Cardiac septum (tissue), 1 donor: ENCODE data around the gene NANOS1. TPM values are rescaled to one million over a fixed set of nuclear protein-coding genes. Genes with fewer than 3 reads are reported as not detected.
A peak's percentile ranks its signal among the peaks of the same experiment; 100 is the strongest.

Experiments
- DNase-seq: peaks from one replicate; pipeline ENCODE4 v3.0.0-alpha.2; 2020; ENCODE audit warnings: low spot score
- intact Hi-C: fragments of 100-400 bp; cut with DNase I; formaldehyde crosslinking; loops from one replicate; pipeline ENCODE4 v1.14.0; 2022
- total RNA-seq: library from RNA; stranded (reverse); fragmentation: NEBNext Ultra II Directional; extraction: Animal tissue kit (Norgen Biotek cat#: 25700); gene quantifications from one replicate; pipeline ENCODE4 v1.2.1, GENCODE V29; 2021
- donor health status: DM: no; HTN: no; CAD: no.

Gene NANOS1
- total RNA-seq, 1 donor from 2014 or later: 10.3 TPM

GRCh38 chr10:119045561-119045960, 16.0 kb downstream of the NANOS1 start:
- intact Hi-C loops: no loop called here
- DNase-seq: no peak

DNA sequence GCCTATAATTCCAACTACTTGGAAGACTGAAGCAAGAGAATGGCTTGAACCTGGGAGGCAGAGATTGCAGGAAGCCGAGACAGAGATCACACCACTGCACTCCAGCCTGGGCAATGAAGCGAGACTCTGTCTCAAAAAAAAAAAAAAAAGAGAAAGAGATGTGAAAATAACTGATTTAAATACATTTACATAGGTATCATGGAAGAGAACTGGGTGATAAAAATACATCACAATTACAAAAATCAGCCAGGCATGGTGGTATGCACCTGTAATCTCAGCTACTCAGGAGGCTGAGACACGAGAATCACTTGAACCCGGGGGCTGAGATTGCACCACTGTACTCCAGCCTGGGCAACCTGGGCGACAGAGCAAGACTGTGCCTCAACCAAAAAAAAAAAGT, 19.8 kb downstream of the NANOS1 start:
- intact Hi-C loops: no loop called here
- no peak for DNase-seq

GRCh38 chr10:119049777-119050176, 20.3 kb downstream of the NANOS1 start:
- intact Hi-C loops: no loop called here
- DNase-seq: no peak

DNA sequence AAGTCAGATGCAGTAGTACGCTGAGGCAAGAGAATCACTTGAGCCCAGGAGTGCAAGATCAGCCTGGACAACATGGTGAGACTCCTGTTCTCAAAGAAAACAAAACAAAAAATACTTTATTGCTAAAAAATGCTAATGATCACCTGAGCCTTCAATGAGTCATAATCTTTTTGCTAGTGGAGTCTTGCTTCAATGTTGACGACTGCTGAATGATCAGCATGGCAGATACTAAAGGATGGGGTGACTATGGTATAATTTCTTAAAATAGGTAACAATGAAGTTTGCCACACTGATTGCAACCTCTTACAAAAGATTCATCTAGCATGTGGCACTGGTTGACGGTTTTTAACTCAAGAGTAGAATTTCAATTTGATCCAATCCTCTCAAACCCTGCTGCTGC, 22.3 kb downstream of the NANOS1 start:
- intact Hi-C loops: no loop called here
- DNase-seq: no peak

- intact Hi-C loops: no loop called here
- no peak for DNase-seq
Measured at GRCh38 chr10:119055472-119055871, 26.0 kb downstream of the NANOS1 start.

- intact Hi-C loops: no loop called here
- no peak for DNase-seq
Measured at GRCh38 chr10:119058010-119058409, 28.5 kb downstream of the NANOS1 start.

- no peak for DNase-seq
- intact Hi-C loops: no loop called here
Measured at GRCh38 chr10:119059557-119059956, 30.0 kb downstream of the NANOS1 start.

GRCh38 chr10:119060107-119060506, 30.6 kb downstream of the NANOS1 start:
- DNase-seq: no peak
- intact Hi-C loops: no loop called here

DNA sequence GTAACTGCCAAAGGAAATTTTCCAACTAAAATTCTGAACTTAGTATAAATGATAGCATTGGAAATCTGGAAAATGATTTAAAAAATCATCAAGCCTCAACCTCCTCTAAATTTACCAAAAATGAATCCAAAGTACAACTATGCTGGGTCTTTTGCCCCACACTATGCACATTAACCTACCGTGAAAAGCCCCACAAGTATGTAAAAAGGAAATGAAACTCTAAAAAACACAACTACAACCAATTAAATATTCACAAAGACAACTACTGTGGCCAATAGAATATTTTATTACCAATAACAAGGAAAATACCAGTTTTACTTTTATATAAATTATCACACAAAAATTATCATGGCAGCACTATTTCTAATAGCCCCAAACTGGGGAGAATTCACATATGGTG, 31.8 kb downstream of the NANOS1 start:
- intact Hi-C loops: no loop called here
- DNase-seq: no peak

DNA sequence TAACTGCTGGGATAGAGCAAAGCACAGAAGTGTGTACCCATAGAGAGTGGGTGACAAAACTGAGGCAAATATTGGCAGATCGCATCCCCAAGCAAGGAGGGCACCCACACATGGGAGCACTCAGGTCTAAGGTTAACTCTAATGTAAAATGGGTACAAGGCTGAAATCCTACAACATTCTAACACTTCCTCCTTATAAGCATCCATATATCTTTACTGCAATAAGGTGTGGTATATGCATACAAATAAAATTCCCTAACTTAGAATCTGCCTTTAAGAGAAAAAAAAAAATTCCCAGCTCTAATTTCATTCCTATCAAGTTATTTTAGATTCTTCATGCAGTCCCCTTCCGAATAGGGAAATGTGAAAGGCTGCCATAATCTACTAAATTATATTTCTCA, 32.4 kb downstream of the NANOS1 start:
- intact Hi-C loops: no loop called here

DNA sequence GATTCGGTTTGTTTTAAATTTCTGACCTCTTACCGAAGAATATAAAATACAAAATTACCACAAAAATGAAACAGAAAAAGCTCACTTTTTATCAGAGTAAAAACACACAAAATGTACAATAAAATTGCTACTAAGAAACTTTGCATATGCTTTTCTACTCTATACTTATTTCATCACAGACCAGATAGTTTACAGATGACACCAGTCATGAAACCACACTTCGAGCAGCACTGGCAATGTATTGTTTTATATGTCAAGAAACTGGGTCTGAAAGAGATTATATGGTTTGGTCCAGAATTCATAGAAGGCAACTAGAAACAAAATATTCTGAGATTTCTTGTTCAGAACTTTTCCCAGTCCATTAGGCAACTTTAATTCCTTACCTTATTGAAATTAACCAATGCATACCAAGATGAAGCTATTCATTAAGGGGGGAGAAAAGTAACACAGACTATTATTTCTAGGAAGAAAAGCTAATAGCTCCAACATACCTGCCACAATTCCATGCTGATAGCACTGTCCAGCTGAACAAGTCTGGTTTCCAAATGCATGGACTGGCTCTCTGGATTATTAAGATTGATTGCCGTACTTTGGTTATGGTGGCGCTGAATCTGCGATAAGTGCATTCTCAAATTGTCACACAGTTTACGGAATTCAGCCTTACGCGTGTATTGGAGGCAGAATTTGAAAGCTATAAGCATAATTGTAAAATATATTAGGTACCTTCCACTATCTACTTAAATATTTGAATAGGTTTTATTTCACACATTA, 41.1 kb downstream of the NANOS1 start:
- intact Hi-C loops: no loop called here
- no peak for DNase-seq

More for the DNA sequence above, 32.4 kb downstream of the NANOS1 start:
- no peak for DNase-seq

DNA sequence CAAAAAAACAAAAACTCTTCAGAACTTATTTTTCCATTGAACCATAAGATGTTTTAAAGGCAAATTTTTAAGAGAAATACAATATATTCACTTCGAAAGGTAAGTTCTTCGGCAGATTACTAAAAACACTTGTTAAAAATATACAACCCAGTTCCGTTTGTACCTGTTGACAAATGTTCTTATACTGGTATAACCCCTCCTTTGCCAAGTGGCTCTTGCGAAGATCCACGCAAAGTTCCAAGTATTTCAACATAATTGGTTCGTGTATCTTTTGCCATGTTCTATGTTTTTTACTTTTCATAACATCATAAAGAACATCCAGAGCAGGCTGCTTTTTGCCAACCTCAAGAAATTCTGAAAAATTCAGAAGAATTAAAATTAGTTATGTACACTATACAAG, 44.1 kb downstream of the NANOS1 start:
- DNase-seq: no peak

GRCh38 chr10:119078422-119079179, 49.1 kb downstream of the NANOS1 start:
- no peak for DNase-seq
- intact Hi-C loops: loop anchor here (5.0 kb wide), 1 partner anchor 46 kb away; no protein-coding TSS in a partner anchor

More for the DNA sequence above, 44.1 kb downstream of the NANOS1 start:
- intact Hi-C loops: no loop called here

GRCh38 chr10:119079599-119080520, 50.3 kb downstream of the NANOS1 start:
- intact Hi-C loops: loop anchor here (2.0 to 5.0 kb wide), 3 partner anchors 25 to 325 kb away; partner anchors contain the start of genes CACUL1 and DENND10
- DNase-seq: peak; percentile 86

GRCh38 chr10:119080521-119081259, 51.2 kb downstream of the NANOS1 start, which contains the start of gene EIF3A:
Gene EIF3A, minus strand, starts transcription at chr10:119080817. Its CDS starts 141 bp downstream, at chr10:119080676.
- peak; percentile 98 for DNase-seq
- intact Hi-C loops: loop anchor here (2.0 kb wide), 2 partner anchors 24 to 326 kb away; partner anchors contain the start of genes CACUL1 and DENND10
